Hepatic stellate cell (primary cell): ENCODE results near the gene DDOST.

Source experiments
- DNase-seq: peaks from one replicate; pipeline ENCODE4 v3.0.0; 2011; ENCODE audit warnings: low spot score

Gene DDOST

DNA sequence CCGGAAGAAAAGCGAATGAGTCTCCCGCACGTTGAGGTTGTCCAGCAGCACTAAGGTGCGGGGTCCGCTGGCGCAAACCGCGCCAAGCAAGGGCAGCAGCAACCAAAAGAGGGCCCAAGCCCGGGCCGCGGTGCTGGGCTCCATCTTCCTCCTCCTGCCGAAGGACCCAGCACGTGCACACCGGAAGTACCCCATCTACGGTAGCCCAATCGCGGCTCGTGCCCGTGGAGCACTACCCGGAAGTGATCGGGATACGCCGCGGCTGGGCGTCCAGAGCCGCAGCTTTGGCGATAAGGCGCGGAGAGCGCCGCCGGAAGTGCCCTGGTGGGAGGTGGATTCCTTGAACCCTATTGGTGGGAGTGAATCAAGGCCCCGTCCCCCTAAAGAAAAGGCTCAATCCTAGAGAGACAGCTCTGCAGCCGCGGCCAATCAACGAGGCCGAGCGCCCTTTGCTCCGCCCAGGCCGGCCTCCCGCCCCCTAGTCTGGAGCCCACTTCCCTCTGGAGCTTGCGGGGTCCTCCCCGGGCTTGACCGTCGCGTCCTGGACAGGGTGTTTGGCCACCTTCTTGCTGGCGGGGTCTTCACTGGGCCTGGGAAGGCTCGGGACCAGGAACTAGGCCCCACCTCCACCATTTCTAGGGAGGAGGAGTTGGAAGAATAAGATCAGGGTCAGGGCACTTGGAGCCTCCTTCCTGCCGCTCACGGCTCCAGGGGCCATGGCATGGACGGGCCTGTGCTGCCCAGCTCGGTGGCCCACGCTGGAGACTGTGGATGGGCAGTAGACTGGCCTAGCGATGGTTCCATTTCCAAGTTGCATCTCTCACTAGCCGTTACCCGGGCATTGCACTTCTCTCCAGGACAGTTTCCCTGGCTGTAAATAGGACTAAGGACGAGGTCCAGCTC, at the start of gene DDOST:
TSS of gene DDOST (minus strand) at position 163 of the 903 bp plus-strand sequence. CDS start at position 144, 19 bp downstream.
- DNase-seq, result peak; percentile 100

DNA sequence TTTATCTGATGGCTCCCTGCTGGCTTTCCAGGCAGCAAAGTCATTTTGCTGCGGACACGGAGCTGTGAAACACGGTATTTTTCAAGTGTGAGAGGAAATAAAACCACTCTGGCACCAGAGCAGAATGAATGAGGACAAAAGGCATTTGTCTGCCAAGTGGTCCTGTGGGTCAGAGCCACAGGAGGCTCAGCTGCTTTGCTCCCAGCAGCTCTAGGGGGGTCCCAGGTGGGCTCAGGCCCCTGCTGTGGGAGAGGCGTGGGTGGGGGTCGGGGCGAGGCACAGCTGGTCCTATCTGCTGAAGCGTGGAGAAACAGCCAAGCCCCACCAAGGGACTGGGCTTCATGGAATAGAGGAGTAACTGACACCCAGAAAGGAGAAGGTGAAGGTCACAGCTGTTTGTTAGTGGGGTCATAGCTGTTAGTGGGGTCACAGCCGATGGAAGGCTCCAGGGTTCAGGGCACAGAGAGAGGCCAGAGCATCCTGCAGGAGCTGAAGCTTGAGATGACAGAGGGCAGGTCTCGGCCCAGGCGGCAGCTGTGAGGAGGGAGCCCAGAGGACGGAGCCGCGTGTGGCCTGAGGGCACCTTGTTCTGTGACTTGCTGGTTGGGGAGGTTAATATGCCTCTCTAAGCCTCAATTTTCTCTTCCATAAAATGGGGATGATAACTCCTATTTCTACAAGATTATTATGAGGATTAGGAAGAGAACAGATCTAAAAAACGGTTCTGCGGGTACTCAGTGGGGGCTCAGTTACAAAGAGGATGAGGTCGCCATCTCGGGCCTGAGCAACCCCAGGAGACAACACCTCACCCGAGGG, 49.5 kb upstream of the DDOST start:
- no peak for DNase-seq

DNA sequence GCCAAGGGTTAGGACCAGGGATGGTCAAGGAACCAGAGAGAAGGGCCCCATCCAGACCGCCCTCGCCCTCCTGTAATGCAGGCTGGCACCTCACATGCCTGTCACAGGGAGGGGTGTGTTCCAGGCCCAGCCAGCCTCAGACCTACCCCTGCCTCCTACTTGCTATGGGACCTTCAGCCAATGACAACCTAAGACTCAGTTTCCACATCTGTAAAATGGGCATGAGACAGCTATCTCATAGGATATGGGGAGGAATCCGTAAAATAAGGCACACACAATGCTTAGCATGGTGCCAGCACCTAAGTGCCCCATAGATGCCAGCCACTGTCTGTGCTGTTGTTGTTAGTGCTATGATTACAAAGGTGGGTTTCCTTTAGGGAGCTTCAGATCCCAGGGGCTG, 48.7 kb upstream of the DDOST start:
- DNase-seq, result no peak

- DNase-seq, result no peak
Measured at GRCh38 chr1:20708891-20709290, 47.7 kb upstream of the DDOST start.

DNA sequence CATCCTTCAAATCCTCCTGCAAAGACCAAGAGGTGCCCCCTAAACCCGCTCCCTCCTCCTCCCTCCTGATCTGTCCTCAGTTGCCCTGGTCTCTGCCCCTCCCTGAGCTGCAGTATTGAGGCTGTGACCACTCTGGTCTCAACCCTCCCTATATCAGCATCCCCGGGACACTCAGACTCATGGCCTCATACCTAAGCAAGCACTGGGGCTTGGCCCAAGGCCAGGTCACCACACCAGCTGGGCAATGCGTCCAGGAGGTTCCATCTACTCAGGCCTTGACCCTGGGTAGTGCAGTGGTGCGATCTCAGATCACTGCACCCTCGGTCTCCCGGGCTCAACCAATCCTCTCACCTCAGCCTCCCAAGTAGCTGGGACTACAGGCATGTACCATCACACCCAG, 46.9 kb upstream of the DDOST start:
- DNase-seq, result no peak

- no peak for DNase-seq
Measured at GRCh38 chr1:20706841-20707240, 45.7 kb upstream of the DDOST start.

DNA sequence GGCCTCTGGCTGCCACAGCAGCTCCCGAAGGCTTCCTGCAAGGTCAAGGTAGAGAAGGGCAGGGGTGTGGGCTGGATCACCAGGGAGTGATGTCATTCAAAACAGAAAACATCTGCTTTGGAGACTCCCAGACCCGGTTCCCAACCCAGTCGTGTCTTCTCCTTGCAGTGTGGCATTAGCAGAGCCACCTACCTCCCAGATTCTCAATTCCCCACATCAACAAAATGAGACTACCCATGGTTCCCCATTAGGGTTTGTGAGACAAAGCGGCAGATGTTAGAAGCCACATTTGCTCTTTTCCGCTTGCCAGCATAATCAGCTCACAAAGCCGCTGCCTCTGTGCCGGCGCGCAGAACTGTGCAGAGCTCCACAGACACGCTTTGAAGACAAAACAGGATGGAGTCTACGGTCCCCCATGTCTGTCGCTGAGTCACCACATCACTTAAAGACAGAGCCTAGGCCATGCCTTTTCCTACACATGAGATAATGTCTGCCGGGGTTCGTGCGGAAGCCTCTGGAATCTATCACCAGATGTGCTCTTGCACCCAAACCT, 44.1 kb upstream of the DDOST start:
- no peak for DNase-seq

- DNase-seq, result no peak
Measured at GRCh38 chr1:20704390-20705202, 43.4 kb upstream of the DDOST start.

DNA sequence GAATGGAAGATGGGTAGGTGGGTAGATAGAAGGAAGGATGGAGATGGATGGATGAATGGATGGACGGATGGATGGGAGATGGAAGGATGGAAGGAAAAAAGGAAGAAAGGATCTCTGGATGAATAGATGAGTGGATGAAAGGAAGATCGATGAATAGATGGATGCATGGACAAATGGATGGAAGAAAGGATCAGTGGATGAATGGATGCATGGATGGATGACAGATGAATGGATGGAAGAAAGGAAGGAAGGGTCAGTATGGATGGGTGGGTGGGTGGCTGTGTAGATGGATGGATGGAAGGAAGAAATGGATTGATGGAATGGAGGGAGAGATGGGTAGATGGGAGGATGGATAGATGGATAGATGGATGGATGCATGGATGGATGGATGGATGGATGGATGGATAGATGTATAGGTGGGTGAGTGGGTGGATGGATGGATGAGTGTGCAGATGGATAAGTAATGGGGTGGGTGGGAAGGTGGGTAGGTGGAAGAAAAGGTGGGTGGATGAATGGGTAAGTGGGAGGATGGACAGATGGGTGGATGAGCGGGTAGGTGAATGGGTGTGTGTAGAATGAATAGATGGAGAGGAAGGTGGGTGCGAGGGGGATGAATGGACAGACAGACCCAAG, 42.1 kb upstream of the DDOST start:
- DNase-seq, result no peak

DNA sequence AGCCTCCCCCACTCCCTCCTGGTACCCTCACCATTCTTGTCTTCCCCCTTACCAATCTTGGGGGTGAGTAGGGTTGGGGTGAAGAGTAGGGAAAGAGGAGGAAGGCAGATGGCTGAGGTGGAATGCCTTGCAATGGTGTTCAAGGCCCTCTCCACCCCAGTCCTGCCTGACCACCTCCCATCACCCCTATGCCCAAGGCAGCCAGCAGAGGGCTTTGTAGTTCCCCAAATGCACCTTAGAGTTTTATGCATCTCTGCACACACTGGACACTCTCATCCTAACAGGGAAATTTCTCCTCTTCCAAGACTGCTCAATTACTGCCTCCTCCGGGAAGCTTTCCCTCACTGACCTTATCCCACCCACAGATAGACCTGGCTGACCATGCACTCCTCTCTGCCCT, 41.2 kb upstream of the DDOST start:
- peak; percentile 54 for DNase-seq

GRCh38 chr1:20701847-20702246, 40.7 kb upstream of the DDOST start:
- DNase-seq, result no peak

GRCh38 chr1:20701446-20701845, 40.3 kb upstream of the DDOST start:
- DNase-seq, result no peak

DNA sequence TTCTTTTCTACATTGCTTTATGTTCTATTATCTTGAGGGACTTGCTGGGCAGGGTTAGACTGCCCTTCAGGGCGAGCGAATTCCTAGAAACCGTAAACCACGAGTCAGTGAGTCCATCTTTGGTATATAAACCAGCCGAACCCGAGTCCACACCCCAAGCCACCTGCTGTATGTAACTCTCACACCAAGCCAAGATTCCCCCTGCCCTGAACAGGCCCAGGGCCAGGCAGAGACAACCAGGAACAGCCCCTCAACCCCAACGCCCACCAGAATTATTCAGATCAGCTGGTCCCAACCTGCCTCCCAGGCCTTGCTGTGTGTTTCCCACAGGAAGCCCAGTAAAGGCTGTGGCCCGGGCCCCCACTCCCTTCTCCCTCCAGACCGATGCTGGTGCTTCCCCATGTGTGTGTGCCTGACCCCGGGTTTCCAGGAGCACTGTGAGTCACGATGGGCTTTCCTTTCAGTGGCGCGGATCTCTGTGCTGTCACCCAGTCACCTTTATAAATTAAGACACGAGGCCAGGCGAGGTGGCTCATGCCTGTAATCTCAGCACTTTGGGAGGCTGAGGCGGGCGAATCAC, 39.6 kb upstream of the DDOST start:
- no peak for DNase-seq

DNA sequence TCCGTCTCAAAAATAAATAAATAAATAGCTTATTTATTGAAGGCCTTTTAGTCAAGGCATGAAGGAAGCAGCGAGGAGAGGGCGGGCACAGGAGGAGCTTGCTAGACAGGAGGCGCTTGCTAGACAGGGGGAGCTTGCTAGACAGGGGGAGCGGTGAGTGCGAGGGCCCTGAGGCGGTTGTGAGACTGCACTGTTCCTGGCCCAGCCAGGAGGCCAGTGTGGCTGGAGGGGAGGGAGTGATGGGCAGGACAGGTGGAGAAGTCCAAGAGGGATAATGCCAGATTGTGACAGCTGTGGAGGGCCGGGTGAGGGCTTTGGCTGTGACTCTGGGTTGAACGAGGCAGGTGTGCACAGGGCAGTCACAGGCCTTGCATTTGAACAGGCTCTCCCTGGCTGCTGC, 38.4 kb upstream of the DDOST start:
- no peak for DNase-seq

GRCh38 chr1:20698195-20698910, 37.2 kb upstream of the DDOST start:
- peak; percentile 80 for DNase-seq

DNA sequence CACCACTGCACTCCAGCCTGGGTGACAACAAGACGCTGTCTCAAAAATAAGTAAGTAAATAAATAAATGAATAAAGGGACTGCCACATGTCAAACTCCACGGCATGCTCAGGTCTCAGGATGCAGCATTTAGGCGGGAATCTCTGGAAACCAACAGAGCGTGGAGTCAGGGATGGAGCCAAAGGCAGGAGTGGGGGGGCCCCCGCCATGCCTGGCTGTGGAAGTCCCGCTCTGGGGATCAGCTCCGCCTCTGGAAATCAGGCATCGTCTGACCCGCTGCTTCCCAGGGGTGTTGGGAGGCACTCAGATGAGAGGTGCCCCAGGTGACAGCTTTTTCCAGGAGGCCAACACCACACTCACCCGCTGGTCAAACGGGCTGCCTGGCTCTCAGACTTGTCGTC, 36.4 kb upstream of the DDOST start:
- DNase-seq, result no peak

GRCh38 chr1:20696397-20697333, 35.5 kb upstream of the DDOST start:
- peak; percentile 98 for DNase-seq

GRCh38 chr1:20695515-20695914, 34.3 kb upstream of the DDOST start:
- DNase-seq, result no peak

- DNase-seq, result no peak
Measured at GRCh38 chr1:20693623-20694022, 32.5 kb upstream of the DDOST start.
